Common myeloid progenitor, CD34-positive (primary cell): ENCODE measurements around the gene ICOSLG.
"Not testable (repeated sequence)": the region's sequence is repeated elsewhere in the genome, so short reads cannot be mapped to it uniquely, and the experiment has no call there.

Source experiments
- CTCF ChIA-PET: fragments of 350-600 bp; sonication (Branson Sonifier 250); formaldehyde crosslinking; loops from one replicate; lab custom pipeline; 2021; ENCODE audit warnings: antibody characterized with exemption; lab: Charles Lee
- POLR2A ChIA-PET: fragments of 350-600 bp; sonication (Branson Sonifier 250); formaldehyde crosslinking; loops from one replicate; lab custom pipeline; 2021; ENCODE audit warnings: antibody characterized with exemption; lab: Charles Lee
- DNase-seq, 3 donors: peaks; one replicate each; pipeline versions ENCODE4 v3.0.0 to v3.0.0-alpha.2; 2013
- H3K27ac ChIP-seq, 2 experiments: 1 replicate in 1 of 2; 2 replicates in 1 of 2; pipeline ENCODE4 v1.7.0; 2013; ENCODE audit warnings: inconsistent platforms in 2 of 2, low read length in 2 of 2, mild to moderate bottlenecking in 2 of 2, low read depth in 1 of 2, moderate library complexity in 1 of 2; ENCODE audit not compliant: severe bottlenecking in 2 of 2, insufficient read depth in 1 of 2, poor library complexity in 1 of 2
- H3K27me3 ChIP-seq, 5 experiments: replicated peaks in 2 of 5; 1 replicate in 3 of 5; 2 replicates in 2 of 5; pipeline versions ENCODE4 v1.6.1 to v1.7.0; 2013; ENCODE audit warnings: low read length in 4 of 5, mild to moderate bottlenecking in 2 of 5, moderate library complexity in 2 of 5, inconsistent platforms in 1 of 5; ENCODE audit not compliant: insufficient read depth in 5 of 5, control insufficient read depth in 4 of 5
- H3K36me3 ChIP-seq, 4 experiments: 1 replicate in 2 of 4; 2 replicates in 2 of 4; pipeline versions ENCODE4 v1.6.1 to v1.7.0; 2013; ENCODE audit warnings: low read length in 3 of 4, control low read depth in 1 of 4, mild to moderate bottlenecking in 1 of 4; ENCODE audit not compliant: control insufficient read depth in 4 of 4, insufficient read depth in 4 of 4
- H3K4me1 ChIP-seq, 4 experiments: 1 replicate in 3 of 4; 2 replicates in 1 of 4; pipeline versions ENCODE4 v1.6.1 to v1.7.1; 2013; ENCODE audit warnings: low read length in 3 of 4, mild to moderate bottlenecking in 3 of 4, control low read depth in 1 of 4, inconsistent platforms in 1 of 4, moderate library complexity in 1 of 4; ENCODE audit not compliant: control insufficient read depth in 4 of 4, insufficient read depth in 4 of 4; ENCODE audit errors: control extremely low read depth in 1 of 4
- H3K4me3 ChIP-seq, 7 experiments: 1 replicate in 4 of 7; 2 replicates in 3 of 7; pipeline versions ENCODE4 v1.5.1 to v1.7.0; 2013; ENCODE audit warnings: mild to moderate bottlenecking in 7 of 7, low read length in 6 of 7, moderate library complexity in 6 of 7, inconsistent platforms in 2 of 7, low read depth in 2 of 7, control low read depth in 1 of 7; ENCODE audit not compliant: insufficient read depth in 4 of 7, control insufficient read depth in 1 of 7; ENCODE audit errors: extremely low read depth in 1 of 7
- H3K9me3 ChIP-seq, 5 experiments: 1 replicate in 4 of 5; 2 replicates in 1 of 5; pipeline versions ENCODE4 v1.6.1 to v1.7.1; 2013; ENCODE audit warnings: low read length in 4 of 5, mild to moderate bottlenecking in 2 of 5, inconsistent platforms in 1 of 5, low read depth in 1 of 5, moderate library complexity in 1 of 5; ENCODE audit not compliant: control insufficient read depth in 4 of 5, insufficient read depth in 2 of 5; ENCODE audit errors: control extremely low read depth in 1 of 5
- WGBS: methylation state at CpG from one replicate; pipeline ENCODE4 v1.1.5; 2013; ENCODE audit not compliant: insufficient coverage; 5-methylcytosine and 5-hydroxymethylcytosine counted together

The ICOSLG gene

DNA sequence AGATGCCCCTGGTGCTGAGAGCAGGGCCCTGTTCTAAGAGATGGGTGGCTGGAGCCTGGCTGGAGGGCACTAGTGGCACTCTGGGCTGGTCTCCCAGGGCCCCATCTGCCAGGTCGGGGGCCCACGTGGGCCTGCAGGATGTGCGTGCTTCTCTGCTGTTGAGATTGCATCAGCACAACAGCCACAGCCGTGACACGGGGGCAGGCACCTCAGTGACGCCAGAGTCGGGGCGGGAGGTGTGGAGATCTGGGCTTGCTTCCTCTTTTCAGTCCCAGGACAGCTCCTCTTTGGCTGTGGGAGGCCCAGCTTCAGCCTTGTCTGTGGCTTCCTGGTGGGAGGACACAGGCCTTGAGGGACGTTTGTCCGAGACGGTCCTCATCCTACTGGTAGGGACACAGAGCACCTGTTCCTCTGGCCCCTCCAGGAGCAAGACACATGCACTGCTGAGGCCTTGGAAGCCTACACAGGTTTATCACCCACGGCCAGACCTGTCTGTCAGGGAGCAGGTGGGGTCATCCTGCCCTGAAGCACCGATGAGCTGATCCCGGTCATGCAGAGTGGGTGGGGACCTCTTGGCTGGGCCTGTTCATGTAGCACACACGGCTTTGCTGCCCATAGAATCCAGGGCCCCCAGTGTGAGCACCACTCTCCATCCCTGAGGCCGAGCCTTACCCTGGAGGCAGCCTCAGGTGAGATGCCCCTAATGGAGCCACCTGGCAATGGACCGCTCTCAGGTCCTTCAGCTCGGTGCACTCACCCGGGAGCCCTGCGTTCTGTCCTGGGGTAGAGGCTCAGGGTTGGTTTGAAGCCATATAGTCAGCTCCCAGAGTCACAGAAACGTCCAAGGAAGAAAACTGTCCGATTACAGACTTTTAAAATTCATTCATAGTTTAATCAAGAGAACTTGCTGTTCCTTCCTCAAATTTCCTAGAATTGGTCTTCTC, 44.3 kb downstream of the ICOSLG start:
- H3K27ac ChIP-seq, H3K36me3 ChIP-seq, H3K27me3 ChIP-seq, POLR2A ChIA-PET, H3K4me1 ChIP-seq, H3K4me3 ChIP-seq, CTCF ChIA-PET, H3K9me3 ChIP-seq: not testable (repeated sequence)
- peak; percentile 78 to 92 (median 90) for DNase-seq
- WGBS, result no CpG with 5 or more reads among the region's 22 CpGs

- H3K4me1 ChIP-seq, H3K4me3 ChIP-seq, POLR2A ChIA-PET, H3K36me3 ChIP-seq, H3K9me3 ChIP-seq, DNase-seq, H3K27me3 ChIP-seq, H3K27ac ChIP-seq, CTCF ChIA-PET: not testable (repeated sequence)
- WGBS, result no CpG with 5 or more reads among the region's 9 CpGs
Observed at GRCh38 chr21:44194888-44195287, 45.9 kb downstream of the ICOSLG start.

DNA sequence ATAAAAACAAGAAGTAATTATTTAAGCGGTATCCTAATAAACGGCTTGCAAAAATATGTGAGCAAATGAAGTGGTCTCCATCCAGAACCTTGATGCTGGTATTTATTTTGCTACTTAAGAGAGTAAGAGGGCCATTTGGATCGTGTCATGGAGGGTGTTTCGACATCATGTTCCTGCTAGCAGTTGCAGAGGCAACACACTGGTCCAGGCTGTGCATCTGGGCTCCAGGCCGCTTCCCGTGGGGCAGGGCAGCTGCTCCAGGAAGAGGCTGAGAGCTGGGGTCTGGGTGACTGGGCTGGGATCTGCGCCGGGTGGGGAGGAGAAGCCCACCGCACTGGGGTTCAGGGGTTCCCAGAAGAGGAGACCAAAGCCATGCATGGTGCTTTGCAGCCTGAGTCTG, 46.3 kb downstream of the ICOSLG start:
- POLR2A ChIA-PET, DNase-seq, CTCF ChIA-PET, H3K9me3 ChIP-seq, H3K36me3 ChIP-seq, H3K4me3 ChIP-seq, H3K27me3 ChIP-seq, H3K4me1 ChIP-seq, H3K27ac ChIP-seq: not testable (repeated sequence)
- WGBS, result no CpG with 5 or more reads among the region's 9 CpGs

DNA sequence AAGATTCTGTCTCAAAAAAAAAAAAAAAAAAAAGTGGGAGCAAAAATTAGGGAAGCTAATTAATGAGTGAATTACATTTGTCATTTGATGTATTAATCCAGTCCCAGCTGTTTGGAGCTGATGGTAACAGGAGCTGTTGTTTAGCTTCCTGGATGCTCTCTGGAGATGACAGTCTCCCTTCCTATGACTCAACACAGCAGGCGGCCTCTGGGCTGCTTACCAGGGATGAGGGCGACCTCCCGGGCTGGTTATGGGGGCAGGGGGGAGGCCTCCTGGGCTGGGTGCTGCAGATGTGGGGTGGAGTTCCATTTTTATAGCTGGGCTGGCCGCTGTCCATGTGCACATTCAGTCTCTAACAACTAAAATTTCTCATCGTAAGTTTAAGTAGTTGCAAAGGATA, 47.6 kb downstream of the ICOSLG start:
- POLR2A ChIA-PET, H3K36me3 ChIP-seq, H3K27me3 ChIP-seq, DNase-seq, H3K4me1 ChIP-seq, CTCF ChIA-PET, H3K9me3 ChIP-seq, H3K27ac ChIP-seq, H3K4me3 ChIP-seq: not testable (repeated sequence)
- no CpG with 5 or more reads among the region's 5 CpGs for WGBS

DNA sequence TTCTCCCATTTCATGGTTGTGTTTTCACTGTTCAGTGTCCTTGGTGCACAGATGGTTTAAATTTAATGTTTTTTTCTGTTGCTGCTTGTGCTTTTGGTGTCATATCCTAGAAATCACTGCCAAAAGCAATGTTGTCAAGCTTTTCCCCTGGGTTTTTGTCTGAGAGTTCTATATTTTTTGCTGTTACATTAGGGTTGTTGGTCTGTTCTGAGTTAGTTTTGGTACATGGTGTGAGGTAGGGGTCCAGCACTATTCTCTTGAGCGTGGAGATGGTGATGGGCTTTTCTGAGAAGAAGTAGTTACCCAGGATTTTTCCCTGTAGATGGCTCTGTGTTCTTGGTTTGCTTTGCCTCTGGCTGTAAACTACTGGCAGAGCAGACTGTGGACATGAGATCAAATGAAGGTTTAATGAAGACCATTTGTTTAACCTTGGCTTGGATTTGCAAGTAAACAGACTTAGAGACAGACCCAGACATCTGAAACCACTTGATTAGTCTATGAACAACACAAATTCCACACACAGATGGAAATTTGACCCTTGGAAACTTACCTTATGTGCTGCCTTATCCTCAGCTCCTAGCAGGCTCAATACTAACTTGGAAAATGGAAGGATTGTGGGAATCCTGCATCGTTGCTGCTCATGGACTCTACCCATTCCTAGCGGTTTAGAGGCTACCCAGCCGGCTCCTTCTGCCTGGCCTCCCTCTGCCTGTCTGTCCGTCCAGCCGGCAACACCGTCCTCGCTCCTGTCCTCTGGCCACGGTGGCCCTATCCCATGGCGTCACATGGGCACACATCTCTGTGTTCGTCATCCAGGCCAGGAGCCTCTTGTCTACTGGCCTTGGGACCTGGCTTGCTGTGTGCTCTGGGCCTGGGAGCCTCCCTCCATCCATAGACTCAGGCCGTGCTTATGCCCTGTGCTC, 50.1 kb downstream of the ICOSLG start:
- POLR2A ChIA-PET, CTCF ChIA-PET, H3K27ac ChIP-seq, DNase-seq, H3K4me1 ChIP-seq, H3K36me3 ChIP-seq, H3K9me3 ChIP-seq, H3K27me3 ChIP-seq, H3K4me3 ChIP-seq: not testable (repeated sequence)
- WGBS, result no CpG with 5 or more reads among the region's 12 CpGs

DNA sequence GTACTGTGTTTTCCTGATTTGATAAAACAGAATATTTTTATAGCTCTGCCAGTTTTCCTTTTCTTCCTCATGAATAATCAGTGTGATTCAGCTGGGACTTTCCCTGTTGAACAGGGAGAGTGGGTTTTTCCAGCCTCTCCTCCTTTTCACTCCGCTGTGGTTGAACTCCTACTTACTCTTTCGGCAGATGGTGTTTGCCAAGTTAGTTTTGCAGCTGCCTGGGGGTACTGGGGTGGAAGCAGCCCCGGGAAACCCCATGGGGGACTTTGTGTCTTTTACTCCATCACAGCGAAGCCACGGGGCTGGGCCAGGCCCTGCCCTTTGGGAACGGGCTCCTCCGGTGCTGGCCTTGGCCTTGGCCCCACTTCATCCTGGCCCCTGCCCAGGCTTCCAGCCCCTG, 55.9 kb downstream of the ICOSLG start:
- H3K9me3 ChIP-seq, H3K4me1 ChIP-seq, H3K27me3 ChIP-seq, H3K27ac ChIP-seq, H3K36me3 ChIP-seq, H3K4me3 ChIP-seq, POLR2A ChIA-PET, CTCF ChIA-PET, DNase-seq: not testable (repeated sequence)
- no CpG with 5 or more reads among the region's 7 CpGs for WGBS

GRCh38 chr21:44182202-44182601, 58.5 kb downstream of the ICOSLG start:
- H3K4me3 ChIP-seq, H3K36me3 ChIP-seq, CTCF ChIA-PET, H3K4me1 ChIP-seq, H3K27me3 ChIP-seq, DNase-seq, H3K27ac ChIP-seq, POLR2A ChIA-PET, H3K9me3 ChIP-seq: not testable (repeated sequence)
- no CpG with 5 or more reads among the region's 8 CpGs for WGBS
